Nephron (organoid): ENCODE data around the gene ZNF154.
A peak's percentile ranks its signal among the peaks of the same experiment; 100 is the strongest.

ENCODE experiments used
- H3K27ac Mint-ChIP-seq, 3 experiments: 2 replicates each; pipeline ENCODE4 v1.8.0; 2020; ENCODE audit warnings: mixed read lengths in 3 of 3, mild to moderate bottlenecking in 2 of 3, moderate library complexity in 1 of 3
- H3K27me3 Mint-ChIP-seq: 2 replicates; pipeline ENCODE4 v1.8.0; 2021; ENCODE audit warnings: low read depth, mild to moderate bottlenecking, moderate library complexity, mixed read lengths
- H3K36me3 Mint-ChIP-seq: 2 replicates; pipeline ENCODE4 v1.8.0; 2020; ENCODE audit warnings: low read depth, mixed read lengths
- H3K4me1 Mint-ChIP-seq: 2 replicates; pipeline ENCODE4 v1.8.0; 2020; ENCODE audit warnings: mixed read lengths
- H3K4me3 Mint-ChIP-seq, 3 experiments: 2 replicates each; pipeline ENCODE4 v1.8.0; 2020; ENCODE audit warnings: mild to moderate bottlenecking in 3 of 3, mixed read lengths in 3 of 3, moderate library complexity in 2 of 3
- H3K9me3 Mint-ChIP-seq: 2 replicates; pipeline ENCODE4 v1.8.0; 2020; ENCODE audit warnings: mixed read lengths
- CTCF ChIP-seq, 3 experiments: fragments of 200-600 bp; sonication (generic); IDR thresholded peaks; one replicate each; pipeline ENCODE4 v1.5.0; 2021; ENCODE audit warnings: antibody characterized with exemption in 3 of 3; ENCODE audit not compliant: unreplicated experiment in 3 of 3

Gene ZNF154

GRCh38 chr19:57719901-57720519, 11.0 kb upstream of the ZNF154 start:
- no peak overlapping the region for H3K27ac Mint-ChIP-seq
- H3K4me3 Mint-ChIP-seq = no peak overlapping the region
- peaks cover 94% of the 10 kb centered on the region for H3K36me3 Mint-ChIP-seq
- H3K27me3 Mint-ChIP-seq = no peaks in the 10 kb centered on the region
- no peaks in the 10 kb centered on the region for H3K4me1 Mint-ChIP-seq
- H3K9me3 Mint-ChIP-seq = peaks cover 83% of the 10 kb centered on the region
- no peak for TF ChIP-seq CTCF (IDR thresholded peaks at IDR 0.05; ENCODE audit: unreplicated experiment in 3 of 3)

GRCh38 chr19:57719424-57719823, 10.4 kb upstream of the ZNF154 start:
- TF ChIP-seq CTCF (IDR thresholded peaks at IDR 0.05; ENCODE audit: unreplicated experiment in 3 of 3) = no peak
- H3K4me3 Mint-ChIP-seq = no peak overlapping the region
- H3K27ac Mint-ChIP-seq = no peak overlapping the region
- H3K36me3 Mint-ChIP-seq = peaks cover 94% of the 10 kb centered on the region
- H3K9me3 Mint-ChIP-seq = peaks cover 83% of the 10 kb centered on the region
- no peaks in the 10 kb centered on the region for H3K27me3 Mint-ChIP-seq
- no peaks in the 10 kb centered on the region for H3K4me1 Mint-ChIP-seq

- H3K36me3 Mint-ChIP-seq = peaks cover 82% of the 10 kb centered on the region
- peaks cover 73% of the 10 kb centered on the region for H3K9me3 Mint-ChIP-seq
- no peak overlapping the region for H3K4me3 Mint-ChIP-seq
- no peak overlapping the region for H3K27ac Mint-ChIP-seq
- no peak for TF ChIP-seq CTCF (IDR thresholded peaks at IDR 0.05; ENCODE audit: unreplicated experiment in 3 of 3)
- peaks cover 9% of the 10 kb centered on the region for H3K27me3 Mint-ChIP-seq
- H3K4me1 Mint-ChIP-seq = peaks cover 5% of the 10 kb centered on the region
Observed at GRCh38 chr19:57712222-57712621, 3.2 kb upstream of the ZNF154 start.

- peaks cover 9% of the 10 kb centered on the region for H3K27me3 Mint-ChIP-seq
- peaks cover 85% of the 10 kb centered on the region for H3K36me3 Mint-ChIP-seq
- H3K4me3 Mint-ChIP-seq = peak overlapping the region; percentile 94 to 95 (median 94)
- peaks cover 77% of the 10 kb centered on the region for H3K9me3 Mint-ChIP-seq
- TF ChIP-seq CTCF (IDR thresholded peaks at IDR 0.05; ENCODE audit: unreplicated experiment in 3 of 3) = no peak
- peaks cover 5% of the 10 kb centered on the region for H3K4me1 Mint-ChIP-seq
- peak overlapping the region in 1 of 3 experiments; percentile 86 for H3K27ac Mint-ChIP-seq
Observed at GRCh38 chr19:57709616-57710015, 612 bp upstream of the ZNF154 start.

- Mint-ChIP-seq H3K27me3 (peaks cover 14% of the 10 kb centered on the region), H3K4me3 (peak overlapping the region; percentile 2 to 53 (median 35)), H3K27ac (no peak overlapping the region), H3K36me3 (peaks cover 91% of the 10 kb centered on the region), H3K4me1 (peaks cover 5% of the 10 kb centered on the region), H3K9me3 (peaks cover 85% of the 10 kb centered on the region)
- no peak for TF ChIP-seq CTCF (IDR thresholded peaks at IDR 0.05; ENCODE audit: unreplicated experiment in 3 of 3)
Observed at GRCh38 chr19:57706346-57706745, 2.7 kb downstream of the ZNF154 start.

- Mint-ChIP-seq H3K27me3 (peaks cover 8% of the 10 kb centered on the region), H3K27ac (no peak overlapping the region), H3K9me3 (peaks cover 87% of the 10 kb centered on the region), H3K36me3 (peaks cover 97% of the 10 kb centered on the region), H3K4me1 (no peaks in the 10 kb centered on the region), H3K4me3 (no peak overlapping the region)
- TF ChIP-seq CTCF (IDR thresholded peaks at IDR 0.05; ENCODE audit: unreplicated experiment in 3 of 3) = no peak
Observed at GRCh38 chr19:57701625-57702024, 7.4 kb downstream of the ZNF154 start.
